PFSK-1 (cell line): Measurements from ENCODE around the gene CFP.

Experiments used
- FOXP2 ChIP-seq: optimal IDR thresholded peaks from 2 replicates; pipeline ENCODE3; 2011; ENCODE audit warnings: borderline replicate concordance, control low read depth, inconsistent platforms; ENCODE audit not compliant: insufficient read depth; ENCODE audit errors: extremely low read length, extremely low read depth
- POLR2AphosphoS5 ChIP-seq: IDR thresholded peaks from 2 replicates; pipeline ENCODE4 v1.6.1; 2012; ENCODE audit warnings: low read depth, mild to moderate bottlenecking, control low read depth, low read length, moderate library complexity
- REST ChIP-seq, 2 experiments: IDR thresholded peaks; 2 replicates each; pipeline versions ENCODE4 v1.6.1 to v1.8.0; 2011 to 2012; ENCODE audit warnings: low read depth in 2 of 2, low read length in 2 of 2, control low read depth in 1 of 2, inconsistent platforms in 1 of 2, mild to moderate bottlenecking in 1 of 2, moderate library complexity in 1 of 2; ENCODE audit not compliant: insufficient read depth in 1 of 2
- SIN3A ChIP-seq: IDR thresholded peaks from 2 replicates; pipeline ENCODE4 v1.6.1; 2012; ENCODE audit warnings: mild to moderate bottlenecking, low read length, moderate library complexity, borderline replicate concordance; ENCODE audit not compliant: insufficient read depth
- TAF1 ChIP-seq: IDR thresholded peaks from 2 replicates; pipeline ENCODE4 v1.6.1; 2012; ENCODE audit warnings: low read length, control low read depth, borderline replicate concordance; ENCODE audit not compliant: insufficient read depth

Gene CFP

DNA sequence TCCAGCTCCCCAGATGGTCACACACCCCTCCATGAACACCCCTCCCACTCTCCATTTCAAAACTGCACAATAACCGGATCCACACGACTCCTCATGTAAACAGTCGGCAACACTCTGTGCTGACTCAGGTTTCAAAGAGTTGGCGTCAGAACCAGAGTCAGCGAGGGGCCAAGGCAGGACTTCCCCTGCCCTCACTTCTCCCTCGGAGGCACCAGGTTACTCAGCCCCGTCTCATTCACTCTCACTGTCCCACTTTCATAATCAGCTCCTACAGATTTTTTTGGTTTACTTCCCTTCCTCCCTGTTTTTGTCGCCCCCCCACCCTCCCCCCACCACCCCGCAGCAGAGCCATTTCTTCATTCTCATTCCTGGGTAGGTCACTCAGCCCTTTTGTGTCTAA, 50.2 kb downstream of the CFP start:
- TF ChIP-seq TAF1, result no peak
- TF ChIP-seq SIN3A, result no peak
- no peak for TF ChIP-seq REST (IDR thresholded peaks at IDR 0.05; ENCODE audit: insufficient read depth in 1 of 2, low read depth in 2 of 2, low read length in 2 of 2)
- TF ChIP-seq POLR2AphosphoS5, result no peak
- no peak for TF ChIP-seq FOXP2

- TF ChIP-seq POLR2AphosphoS5 (no peak), FOXP2 (no peak), REST (IDR thresholded peaks at IDR 0.05; ENCODE audit: insufficient read depth in 1 of 2, low read depth in 2 of 2, low read length in 2 of 2) (no peak), SIN3A (no peak), TAF1 (no peak)
Observed at GRCh38 chrX:47578692-47579091, 51.0 kb downstream of the CFP start.

DNA sequence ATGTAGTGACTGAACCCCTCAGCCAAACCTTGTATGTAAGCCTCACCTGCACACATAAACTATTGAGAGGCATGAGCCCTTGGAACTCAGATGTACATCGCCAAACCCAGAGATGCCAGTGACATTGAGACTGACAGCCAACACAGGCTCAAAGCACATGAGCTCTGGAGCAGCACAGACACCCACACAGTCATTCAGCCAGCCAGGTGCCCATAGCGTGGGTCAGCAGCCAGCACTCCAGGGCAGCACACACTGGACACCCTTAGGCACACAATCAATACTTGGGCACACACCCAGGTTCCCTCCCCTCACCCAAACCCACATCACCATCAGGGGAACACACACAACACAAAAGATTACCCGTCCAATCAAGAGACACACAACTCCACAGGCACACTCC, 51.8 kb downstream of the CFP start:
- TF ChIP-seq SIN3A, result no peak
- TF ChIP-seq POLR2AphosphoS5, result no peak
- no peak for TF ChIP-seq REST (IDR thresholded peaks at IDR 0.05; ENCODE audit: insufficient read depth in 1 of 2, low read depth in 2 of 2, low read length in 2 of 2)
- TF ChIP-seq TAF1, result no peak
- TF ChIP-seq FOXP2, result no peak

DNA sequence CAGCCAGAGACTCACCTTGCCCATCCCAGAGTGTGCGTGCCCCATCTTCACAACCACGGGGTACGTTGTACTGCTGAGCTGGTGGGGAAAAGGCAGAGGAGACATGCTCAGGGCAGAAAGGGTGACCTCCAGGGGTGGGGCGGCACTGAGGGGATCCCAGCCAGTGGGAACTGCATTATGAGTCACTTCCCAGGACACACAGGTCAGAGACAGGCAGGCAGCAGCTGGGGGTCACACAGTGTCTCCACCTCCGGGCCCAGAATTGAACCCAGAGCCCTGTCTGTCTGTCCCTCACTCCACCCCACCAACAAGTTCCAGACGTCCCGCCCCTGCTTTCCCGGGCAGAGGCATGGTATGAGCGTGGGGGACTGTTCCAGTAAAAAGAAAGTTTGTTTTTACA, 52.3 kb downstream of the CFP start:
- no peak for TF ChIP-seq POLR2AphosphoS5
- no peak for TF ChIP-seq REST (IDR thresholded peaks at IDR 0.05; ENCODE audit: insufficient read depth in 1 of 2, low read depth in 2 of 2, low read length in 2 of 2)
- no peak for TF ChIP-seq FOXP2
